ENCODE results near the gene PPME1.

The PPME1 gene

DNA sequence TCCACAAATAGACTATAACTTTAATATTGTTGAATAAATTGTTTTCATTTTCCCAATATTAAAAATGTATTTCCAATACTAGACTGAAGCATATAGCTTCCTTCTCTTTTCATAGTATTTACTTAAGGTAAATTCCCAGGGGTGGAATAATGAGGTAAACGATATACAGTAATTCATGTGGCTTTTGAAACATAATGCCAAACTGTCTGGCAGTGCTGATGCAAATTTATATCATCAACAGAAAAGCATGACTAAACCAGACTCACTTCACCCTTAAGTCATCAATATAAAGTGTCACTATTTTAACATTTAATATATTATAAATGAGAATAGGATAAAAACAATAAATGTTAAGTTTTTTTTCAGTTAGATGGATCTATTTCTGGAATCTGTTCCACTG, 13.9 kb upstream of the PPME1 start:
- no peak for DNase-seq (ENCODE audit: low read depth in 2 of 3, low spot score in 1 of 3)

DNA sequence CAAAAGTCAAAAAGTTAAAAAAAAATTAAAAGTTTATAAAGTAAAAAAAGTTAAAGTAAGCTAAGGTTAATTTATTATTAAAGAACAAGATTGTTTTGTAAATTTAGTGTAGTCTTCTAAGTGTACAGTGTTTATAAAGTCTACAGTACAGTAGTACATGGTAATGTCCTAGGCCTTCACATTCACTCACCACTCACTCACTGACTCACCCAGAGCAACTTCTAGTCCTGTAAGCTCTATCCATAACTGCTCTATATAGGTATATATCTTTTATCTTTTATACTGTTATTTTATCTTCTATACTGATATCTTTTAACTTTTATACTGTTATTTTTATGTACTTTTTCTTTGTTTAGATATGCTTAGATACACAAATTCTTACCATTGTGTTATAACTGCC, 11.4 kb upstream of the PPME1 start:
- DNase-seq (ENCODE audit: low read depth in 2 of 3, low spot score in 1 of 3) = no peak

DNA sequence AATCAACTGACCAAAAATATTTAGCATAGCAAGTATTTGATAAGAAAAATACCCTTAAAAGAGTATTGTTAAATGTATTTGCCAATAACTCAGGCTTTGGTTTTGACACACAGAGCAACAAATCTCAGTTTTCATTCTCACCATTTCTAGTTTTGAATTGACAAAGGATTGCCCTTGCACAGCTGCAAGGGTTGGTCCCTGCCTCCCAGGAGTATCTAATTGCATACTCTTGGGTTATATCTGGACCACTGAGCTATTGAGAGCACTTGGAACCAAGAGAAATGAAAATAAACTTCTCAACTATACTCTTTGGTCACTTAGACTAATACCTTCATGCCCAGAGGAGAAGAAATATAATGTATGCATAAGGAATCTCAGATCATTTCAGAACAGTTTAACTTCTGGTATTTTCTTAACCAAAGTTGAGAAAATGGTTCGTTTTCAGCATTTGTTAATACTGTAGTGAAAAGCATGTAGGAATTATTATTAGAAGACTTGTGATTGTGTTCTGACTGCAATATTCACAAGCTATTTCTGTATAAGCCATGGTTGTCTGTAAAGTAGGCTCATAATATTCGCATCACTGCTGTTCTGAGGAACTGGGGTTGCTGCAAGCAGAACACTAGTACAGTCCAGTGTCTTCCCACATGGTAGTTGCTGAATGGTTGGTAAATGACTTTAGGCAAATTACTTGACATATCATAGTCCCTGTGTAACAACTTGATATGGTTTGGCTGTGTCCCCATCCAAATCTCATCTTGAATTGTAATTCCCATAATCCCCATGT, 8.2 kb upstream of the PPME1 start:
- DNase-seq (ENCODE audit: low read depth in 2 of 3, low spot score in 1 of 3) = no peak

DNA sequence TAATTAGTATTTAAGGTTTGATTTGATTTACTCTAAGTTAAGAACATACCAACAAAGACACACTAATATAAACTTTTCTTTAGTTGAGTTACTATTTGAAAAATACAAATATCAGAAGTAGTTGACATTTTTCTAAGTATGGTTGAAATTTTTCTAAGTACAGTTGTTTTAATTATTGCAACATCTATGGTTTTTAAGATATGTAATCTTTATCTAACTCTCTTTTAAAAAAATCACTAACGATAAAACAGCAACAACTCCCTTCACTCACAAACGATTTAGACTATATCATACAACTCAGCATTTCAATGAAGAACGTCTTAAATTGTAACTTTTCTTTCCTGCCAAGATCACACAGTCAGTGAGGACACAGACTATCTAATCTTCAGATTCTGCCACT, 2.3 kb upstream of the PPME1 start:
- DNase-seq (ENCODE audit: low read depth in 2 of 3, low spot score in 1 of 3) = no peak

- DNase-seq (ENCODE audit: low read depth in 2 of 3, low spot score in 1 of 3) = no peak
Observed at GRCh38 chr11:74169738-74170458, 1.2 kb upstream of the PPME1 start.

DNA sequence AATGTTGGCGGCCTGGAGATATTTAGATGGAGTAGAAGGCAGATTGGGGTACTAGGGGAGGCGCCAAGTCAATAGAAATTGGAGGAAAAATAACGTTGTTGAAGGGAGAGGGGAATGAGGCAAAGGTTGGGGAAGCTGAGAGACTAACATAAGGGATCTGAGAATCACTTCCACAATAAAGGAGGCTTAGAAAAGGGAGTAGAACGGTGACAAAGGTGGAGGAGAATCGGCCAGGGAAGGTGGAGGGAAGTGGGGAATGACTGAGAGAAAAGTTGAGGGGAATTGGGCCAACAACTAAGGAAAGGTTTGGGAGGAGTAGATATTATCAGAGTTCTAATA, 510 bp downstream of the PPME1 start:
- no peak for DNase-seq (ENCODE audit: low read depth in 2 of 3, low spot score in 1 of 3)

GRCh38 chr11:74171997-74172396, 908 bp downstream of the PPME1 start:
- DNase-seq (ENCODE audit: low read depth in 2 of 3, low spot score in 1 of 3) = no peak

DNA sequence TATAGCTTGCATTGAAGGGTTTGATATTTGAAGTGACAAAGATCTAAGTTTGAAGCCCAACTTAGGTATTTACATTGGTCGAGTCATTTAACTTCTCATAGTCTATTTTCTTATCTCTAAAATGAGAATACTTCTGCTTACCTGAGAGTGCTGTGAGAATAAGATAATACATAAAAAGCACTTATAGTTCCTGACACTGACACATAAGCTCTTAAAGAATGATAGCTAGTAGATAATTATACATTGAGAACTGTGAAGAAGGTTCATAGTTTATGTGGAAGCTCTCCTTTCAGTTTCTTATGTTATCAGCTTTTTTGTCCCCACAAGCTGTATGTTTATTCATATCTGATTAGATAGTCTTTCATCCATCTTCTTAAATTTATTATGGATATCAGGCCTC, 4.8 kb downstream of the PPME1 start:
- no peak for DNase-seq (ENCODE audit: low read depth in 2 of 3, low spot score in 1 of 3)

GRCh38 chr11:74179234-74180052, 8.4 kb downstream of the PPME1 start:
- no peak for DNase-seq (ENCODE audit: low read depth in 2 of 3, low spot score in 1 of 3)

GRCh38 chr11:74182635-74183034, 11.5 kb downstream of the PPME1 start:
- no peak for DNase-seq (ENCODE audit: low read depth in 2 of 3, low spot score in 1 of 3)

DNA sequence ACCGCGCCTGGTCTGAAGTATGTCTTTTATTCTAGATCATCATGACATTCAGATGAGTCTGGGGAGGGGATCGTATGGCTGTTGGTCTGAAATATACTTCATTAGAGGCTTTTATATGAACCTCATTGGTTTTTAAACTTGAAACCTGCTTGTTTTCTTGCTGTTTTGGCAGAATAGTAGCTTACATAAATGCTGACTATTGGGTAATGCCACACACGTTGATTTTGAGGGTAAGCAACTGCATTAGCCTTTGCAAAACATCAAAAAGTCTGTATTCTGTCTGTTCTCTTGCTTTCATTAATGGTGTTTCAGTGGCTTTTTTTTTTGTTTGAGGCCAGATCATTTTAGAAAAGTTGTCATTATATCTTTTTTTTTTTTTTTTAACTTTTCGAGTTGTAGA, 14.2 kb downstream of the PPME1 start:
- no peak for DNase-seq (ENCODE audit: low read depth in 2 of 3, low spot score in 1 of 3)

DNA sequence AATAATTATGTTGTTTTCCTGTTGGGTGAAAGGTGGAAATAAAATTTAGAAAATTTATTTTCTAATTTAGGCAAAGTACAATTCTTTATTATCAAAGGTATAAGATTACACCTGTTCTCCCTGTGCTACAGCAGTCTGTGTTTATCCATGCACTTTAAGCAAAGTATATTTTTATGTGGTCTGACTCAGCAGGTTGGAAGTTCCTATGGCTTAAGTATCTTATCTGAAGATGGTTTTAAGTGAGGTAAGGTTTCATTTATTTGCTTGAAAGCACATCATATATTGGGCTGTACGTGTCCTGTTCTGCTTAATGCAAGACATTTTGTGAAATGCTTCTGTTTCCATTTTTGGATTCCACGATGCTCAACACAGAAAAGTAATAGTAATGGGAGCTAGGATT, 14.6 kb downstream of the PPME1 start:
- no peak for DNase-seq (ENCODE audit: low read depth in 2 of 3, low spot score in 1 of 3)

- DNase-seq (ENCODE audit: low read depth in 2 of 3, low spot score in 1 of 3) = no peak
Observed at GRCh38 chr11:74195828-74196227, 24.7 kb downstream of the PPME1 start.

DNA sequence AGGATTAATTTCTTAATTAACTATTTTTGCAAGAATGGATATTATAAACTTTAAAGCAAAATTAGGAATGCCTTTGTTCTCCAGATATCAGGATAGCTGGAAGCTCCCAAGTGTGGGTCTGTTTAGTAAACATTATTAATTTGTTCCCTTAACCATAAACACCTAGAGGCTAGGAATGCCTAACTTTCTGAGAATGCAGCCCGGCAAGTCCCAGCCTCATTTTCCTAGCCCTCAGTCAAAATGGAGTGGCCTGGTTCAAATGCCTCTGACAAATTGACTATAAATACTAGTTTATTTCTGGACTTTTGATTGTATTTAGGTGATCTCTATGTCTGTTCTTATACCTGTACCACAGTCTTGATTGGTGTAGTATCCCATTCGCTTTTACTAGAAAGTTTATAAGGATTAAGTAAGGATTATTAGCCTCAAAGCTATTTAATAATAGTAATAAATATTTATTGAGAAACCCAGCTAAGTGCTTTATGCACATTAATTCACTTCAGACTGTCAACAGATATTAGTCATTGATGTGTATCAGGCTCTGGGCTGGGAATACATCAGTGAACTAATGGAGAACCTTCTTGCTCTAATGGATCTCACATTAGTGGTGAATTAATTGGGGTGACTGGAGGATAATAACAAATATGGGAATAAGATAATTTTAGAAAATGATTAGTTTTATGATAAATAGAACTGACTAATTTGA, 25.8 kb downstream of the PPME1 start:
- DNase-seq (ENCODE audit: low read depth in 2 of 3, low spot score in 1 of 3) = no peak

- DNase-seq (ENCODE audit: low read depth in 2 of 3, low spot score in 1 of 3) = no peak
Observed at GRCh38 chr11:74203966-74204365, 32.9 kb downstream of the PPME1 start.

- no peak for DNase-seq (ENCODE audit: low read depth in 2 of 3, low spot score in 1 of 3)
Observed at GRCh38 chr11:74204701-74205100, 33.6 kb downstream of the PPME1 start.

DNA sequence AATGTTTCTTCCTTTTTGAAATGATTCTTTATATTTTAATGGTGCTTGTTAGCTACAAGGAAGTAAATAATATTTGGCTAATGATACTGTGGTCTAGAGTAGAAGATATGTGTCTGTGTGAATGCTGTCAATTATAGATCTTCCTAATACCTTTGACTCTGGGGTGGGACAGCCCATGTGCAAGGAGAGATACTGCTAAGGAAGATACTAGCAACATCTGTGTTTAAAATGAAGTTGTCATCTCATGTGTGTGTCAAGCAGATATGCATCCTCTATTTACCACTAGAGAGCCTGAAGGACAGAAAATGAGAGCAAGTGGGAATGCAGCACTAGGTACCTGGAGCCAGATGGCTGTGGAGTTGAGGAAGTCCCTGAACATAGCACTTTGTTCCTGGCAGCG, 34.1 kb downstream of the PPME1 start:
- no peak for DNase-seq (ENCODE audit: low read depth in 2 of 3, low spot score in 1 of 3)

- DNase-seq (ENCODE audit: low read depth in 2 of 3, low spot score in 1 of 3) = no peak
Observed at GRCh38 chr11:74206746-74207145, 35.7 kb downstream of the PPME1 start.

- no peak for DNase-seq (ENCODE audit: low read depth in 2 of 3, low spot score in 1 of 3)
Observed at GRCh38 chr11:74208507-74208906, 37.4 kb downstream of the PPME1 start.

- DNase-seq (ENCODE audit: low read depth in 2 of 3, low spot score in 1 of 3) = no peak
Observed at GRCh38 chr11:74212533-74212932, 41.4 kb downstream of the PPME1 start.

GRCh38 chr11:74220376-74220775, 49.3 kb downstream of the PPME1 start:
- no peak for DNase-seq (ENCODE audit: low read depth in 2 of 3, low spot score in 1 of 3)

All from stimulated activated CD4-positive, alpha-beta T cell treated with anti-CD3 and anti-CD28 coated beads, Interleukin-12 subunit alpha, Interleukin-12 subunit beta, amount 100 ng/mL, for 48 hours (primary cell).